H9 (cell line): Measurements from ENCODE around the gene GSC2. TPM values are rescaled to one million over a fixed set of nuclear protein-coding genes. Genes with fewer than 3 reads are reported as not detected.

Experiments used
- DNase-seq: peaks from one replicate; pipeline ENCODE4 v3.0.0-alpha.2; 2017
- H2AFZ ChIP-seq: one replicate; pipeline ENCODE4 v1.6.1; 2013; ENCODE audit warnings: mild to moderate bottlenecking, low read length, control low read depth, moderate library complexity
- H2AK5ac ChIP-seq: 2 replicates; pipeline ENCODE4 v1.6.1; 2013; ENCODE audit warnings: low read length, control low read depth, mixed read lengths; ENCODE audit not compliant: insufficient read length
- H2BK120ac ChIP-seq: one replicate; pipeline ENCODE4 v1.6.1; 2013; ENCODE audit warnings: low read depth, mild to moderate bottlenecking, low read length, control low read depth, inconsistent platforms; ENCODE audit not compliant: poor library complexity, severe bottlenecking
- H2BK12ac ChIP-seq: 2 replicates; pipeline ENCODE4 v1.6.1; 2013; ENCODE audit warnings: low read length, control low read depth, mixed read lengths, low read depth; ENCODE audit not compliant: insufficient read length
- H2BK15ac ChIP-seq: 2 replicates; pipeline ENCODE4 v1.6.1; 2013; ENCODE audit warnings: low read depth, low read length, control low read depth
- H2BK20ac ChIP-seq: one replicate; pipeline ENCODE4 v1.6.1; 2013; ENCODE audit warnings: low read depth, mild to moderate bottlenecking, low read length, control low read depth, inconsistent platforms; ENCODE audit not compliant: poor library complexity, severe bottlenecking
- H2BK5ac ChIP-seq: 2 replicates; pipeline ENCODE4 v1.6.1; 2013; ENCODE audit warnings: low read length, control low read depth, mixed read lengths; ENCODE audit not compliant: insufficient read length
- H3K14ac ChIP-seq: 2 replicates; pipeline ENCODE4 v1.6.1; 2013; ENCODE audit warnings: low read length, control low read depth; ENCODE audit not compliant: insufficient read depth
- H3K18ac ChIP-seq: 2 replicates; pipeline ENCODE4 v1.6.1; 2013; ENCODE audit warnings: low read depth, mild to moderate bottlenecking, mixed read lengths, low read length, control low read depth; ENCODE audit not compliant: insufficient read length
- H3K23ac ChIP-seq: 2 replicates; pipeline ENCODE4 v1.6.1; 2013; ENCODE audit warnings: low read length, control low read depth, mixed read lengths, low read depth; ENCODE audit not compliant: insufficient read length
- H3K23me2 ChIP-seq: 2 replicates; pipeline ENCODE4 v1.6.1; 2013; ENCODE audit warnings: low read depth, mild to moderate bottlenecking, mixed read lengths, low read length, control low read depth; ENCODE audit not compliant: insufficient read length, poor library complexity, severe bottlenecking
- H3K27ac ChIP-seq: 2 replicates; pipeline ENCODE4 v1.5.1; 2013; ENCODE audit warnings: low read length, control low read depth, mixed read lengths, low read depth; ENCODE audit not compliant: insufficient read length
- H3K27me3 ChIP-seq: 2 replicates; pipeline ENCODE4 v1.6.1; 2013; ENCODE audit warnings: low read length, control low read depth, inconsistent platforms; ENCODE audit not compliant: insufficient read depth
- H3K4ac ChIP-seq: 2 replicates; pipeline ENCODE4 v1.6.1; 2013; ENCODE audit warnings: low read depth, mild to moderate bottlenecking, control low read depth, inconsistent platforms, low read length, moderate library complexity
- H3K4me1 ChIP-seq: 2 replicates; pipeline ENCODE4 v1.6.1; 2013; ENCODE audit warnings: low read length, control low read depth, inconsistent platforms; ENCODE audit not compliant: insufficient read depth
- H3K4me2 ChIP-seq: 2 replicates; pipeline ENCODE4 v1.6.1; 2013; ENCODE audit warnings: low read length, control low read depth, mixed read lengths; ENCODE audit not compliant: insufficient read length, insufficient read depth
- H3K56ac ChIP-seq: 2 replicates; pipeline ENCODE4 v1.6.1; 2013; ENCODE audit warnings: low read depth, mild to moderate bottlenecking, mixed read lengths, low read length, control low read depth; ENCODE audit not compliant: insufficient read length
- H3K79me1 ChIP-seq: 2 replicates; pipeline ENCODE4 v1.6.1; 2013; ENCODE audit warnings: low read depth, mild to moderate bottlenecking, moderate library complexity, low read length, control low read depth, inconsistent platforms; ENCODE audit not compliant: insufficient read depth, poor library complexity, severe bottlenecking
- H3K79me2 ChIP-seq: 2 replicates; pipeline ENCODE4 v1.6.1; 2013; ENCODE audit warnings: low read length, control low read depth, inconsistent platforms; ENCODE audit not compliant: insufficient read depth
- H3K9ac ChIP-seq: 2 replicates; pipeline ENCODE4 v1.6.1; 2013; ENCODE audit warnings: low read length, control low read depth, mixed read lengths; ENCODE audit not compliant: insufficient read length; ENCODE audit errors: extremely low read depth
- H3K9me3 ChIP-seq: one replicate; pipeline ENCODE4 v1.6.1; 2013; ENCODE audit warnings: low read depth, low read length, inconsistent platforms; ENCODE audit not compliant: control insufficient read depth
- H3T11ph ChIP-seq: one replicate; pipeline ENCODE4 v1.6.1; 2013; ENCODE audit warnings: mild to moderate bottlenecking, low read length, control low read depth, inconsistent platforms
- H4K20me1 ChIP-seq: one replicate; pipeline ENCODE4 v1.6.1; 2013; ENCODE audit not compliant: control insufficient read depth, insufficient read length, insufficient read depth
- H4K5ac ChIP-seq: 2 replicates; pipeline ENCODE4 v1.6.1; 2013; ENCODE audit warnings: low read depth, mild to moderate bottlenecking, mixed read lengths, low read length, control low read depth; ENCODE audit not compliant: insufficient read length
- H4K8ac ChIP-seq: replicated peaks from 2 replicates; pipeline ENCODE4 v1.6.1; 2013; ENCODE audit warnings: low read length, control low read depth, mixed read lengths, low read depth; ENCODE audit not compliant: insufficient read length
- H4K91ac ChIP-seq: 2 replicates; pipeline ENCODE4 v1.6.1; 2013; ENCODE audit warnings: low read depth, mild to moderate bottlenecking, moderate library complexity, mixed read lengths, low read length, control low read depth; ENCODE audit not compliant: insufficient read length
- H3K27ac Mint-ChIP-seq, 3 experiments: 2 replicates in 2 of 3; 3 replicates in 1 of 3; pipeline ENCODE4 v1.8.0; 2020 to 2021; ENCODE audit warnings: mixed read lengths in 3 of 3, mild to moderate bottlenecking in 1 of 3, moderate library complexity in 1 of 3
- H3K27me3 Mint-ChIP-seq: 2 replicates; pipeline ENCODE4 v1.8.0; 2021; ENCODE audit warnings: low read depth, mild to moderate bottlenecking, moderate library complexity, mixed read lengths
- H3K36me3 Mint-ChIP-seq, 3 experiments: 2 replicates in 2 of 3; 3 replicates in 1 of 3; pipeline ENCODE4 v1.8.0; 2020 to 2021; ENCODE audit warnings: low read depth in 3 of 3, mixed read lengths in 3 of 3; ENCODE audit not compliant: insufficient read depth in 1 of 3
- H3K4me1 Mint-ChIP-seq, 2 experiments: 2 replicates each; pipeline ENCODE4 v1.8.0; 2020; ENCODE audit warnings: mixed read lengths in 2 of 2
- H3K4me3 Mint-ChIP-seq, 2 experiments: 2 replicates in 1 of 2; 3 replicates in 1 of 2; pipeline ENCODE4 v1.8.0; 2020 to 2021; ENCODE audit warnings: mild to moderate bottlenecking in 2 of 2, mixed read lengths in 2 of 2, moderate library complexity in 1 of 2
- H3K9me3 Mint-ChIP-seq, 2 experiments: 2 replicates in 1 of 2; 3 replicates in 1 of 2; pipeline ENCODE4 v1.8.0; 2020; ENCODE audit warnings: mild to moderate bottlenecking in 2 of 2, mixed read lengths in 2 of 2, moderate library complexity in 1 of 2
- CTCF ChIP-seq: fragments of 200-600 bp; sonication (generic); conservative IDR thresholded peaks from 3 replicates; pipeline ENCODE4 v1.8.0; 2021; ENCODE audit warnings: antibody characterized with exemption, mild to moderate bottlenecking
- WGBS: extraction: QIAGEN DNeasy Blood & Tissue Kit; methylation state at CpG from one replicate; pipeline ENCODE4 v1.1.7; 2013; ENCODE audit warnings: missing lambda C conversion rate, low lambda C conversion rate, mixed read lengths; ENCODE audit not compliant: insufficient read length; ENCODE audit errors: extremely low coverage; 5-methylcytosine and 5-hydroxymethylcytosine counted together
- total RNA-seq: library from RNA; stranded (reverse); gene quantifications from 2 replicates; pipeline ENCODE4 v1.2.1, GENCODE V29; 2021

GSC2 gene
- total RNA-seq, 1 experiment from 2014 or later = 0.22 TPM

DNA sequence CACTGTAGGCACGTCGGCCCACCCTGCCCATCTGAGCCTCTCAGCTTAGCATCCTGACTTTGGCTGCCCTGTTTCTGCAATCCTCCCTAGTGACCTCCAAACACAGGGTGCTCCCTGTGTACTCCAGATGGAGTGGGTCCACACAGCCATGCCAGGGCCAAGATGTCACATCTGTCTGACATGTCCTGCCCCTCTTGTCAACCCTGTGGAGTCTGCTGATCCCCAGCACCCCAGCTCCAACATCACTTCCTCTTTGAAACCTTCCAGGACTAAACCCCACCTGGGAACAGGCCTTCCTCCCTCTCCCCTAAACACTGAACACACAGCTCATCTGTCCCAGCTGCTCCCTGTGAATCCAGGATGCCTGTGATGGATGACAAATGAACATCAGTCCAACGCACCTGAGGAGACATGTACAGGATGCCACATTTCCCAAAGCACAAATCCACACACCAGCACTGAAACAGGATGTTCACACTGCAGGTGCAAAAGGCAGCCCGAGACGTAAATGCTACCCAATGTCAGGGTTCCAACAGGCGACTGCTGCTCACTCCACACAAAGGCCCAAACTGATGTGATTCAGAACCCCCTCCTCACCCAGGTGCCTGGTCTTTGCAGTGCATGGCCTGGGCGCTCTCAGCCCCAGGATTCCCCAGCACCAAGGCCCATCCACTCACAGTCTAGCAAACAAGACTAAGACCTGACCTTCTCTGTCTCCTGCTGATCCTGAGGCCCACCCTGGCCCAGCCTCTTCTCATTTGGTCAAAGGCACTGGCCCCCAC, 21.0 kb downstream of the GSC2 start:
- no peak overlapping the region; a peak in 1 of 7 replicates for H3K27ac Mint-ChIP-seq
- Histone ChIP-seq H3K23me2 (no peaks in the 10 kb centered on the region), H3T11ph (no peak overlapping the region), H3K4me2 (no peak overlapping the region), H2BK5ac (no peak overlapping the region), H3K23ac (no peak overlapping the region), H3K79me2 (no peaks in the 10 kb centered on the region), H2AFZ (no peak overlapping the region), H3K4ac (no peak overlapping the region), H3K9ac (no peak overlapping the region), H2BK20ac (no peak overlapping the region), H3K27me3 (no peaks in the 10 kb centered on the region), H2BK120ac (no peak overlapping the region), H4K5ac (no peak overlapping the region), H2AK5ac (no peak overlapping the region), H4K91ac (no peak overlapping the region), H2BK15ac (no peak overlapping the region), H2BK12ac (no peak overlapping the region), H4K20me1 (no peaks in the 10 kb centered on the region), H3K9me3 (no peaks in the 10 kb centered on the region), H3K79me1 (no peaks in the 10 kb centered on the region), H4K8ac (no peak overlapping the region), H3K18ac (no peak overlapping the region), H3K14ac (no peak overlapping the region), H3K4me1 (no peaks in the 10 kb centered on the region), H3K56ac (no peak overlapping the region), H3K27ac (no peak overlapping the region)
- H3K4me3 Mint-ChIP-seq = no peak overlapping the region
- DNase-seq = no peak
- H3K36me3 Mint-ChIP-seq = peaks cover 0 to 28% (median 11%) of the 10 kb centered on the region in 3 experiments; a peak in 5 of 7 replicates
- H3K9me3 Mint-ChIP-seq = no peaks in the 10 kb centered on the region; a peak in 2 of 5 replicates
- WGBS = no CpG with 5 or more reads among the region's 7 CpGs
- TF ChIP-seq CTCF = no peak
- peaks cover 0 to 1% of the 10 kb centered on the region in 2 experiments; a peak in 3 of 4 replicates for H3K4me1 Mint-ChIP-seq
- H3K27me3 Mint-ChIP-seq = peaks cover 13% of the 10 kb centered on the region
